HG02852 (cell line): Measurements from ENCODE around the gene VPS50.
"Not testable (repeated sequence)": the region's sequence is repeated elsewhere in the genome, so short reads cannot be mapped to it uniquely, and the experiment has no call there.

ENCODE experiments used
- ATAC-seq: cut with Tn5 transposase; IDR thresholded peaks from one replicate; pipeline ENCODE4 v1.9.1; 2021; ENCODE audit warnings: mild to moderate bottlenecking, moderate library complexity; ENCODE audit not compliant: unreplicated experiment

VPS50 gene

GRCh38 chr7:93239824-93240223, 7.7 kb downstream of the VPS50 start:
- ATAC-seq = no peak

- no peak for ATAC-seq
Observed at GRCh38 chr7:93242106-93242505, 9.9 kb downstream of the VPS50 start.

GRCh38 chr7:93245525-93246432, 13.6 kb downstream of the VPS50 start:
- no peak for ATAC-seq

- ATAC-seq = no peak
Observed at GRCh38 chr7:93249491-93250148, 17.5 kb downstream of the VPS50 start.

- ATAC-seq = no peak
Observed at GRCh38 chr7:93258661-93259060, 26.5 kb downstream of the VPS50 start.

- ATAC-seq = no peak
Observed at GRCh38 chr7:93262535-93262934, 30.4 kb downstream of the VPS50 start.

GRCh38 chr7:93265220-93265619, 33.1 kb downstream of the VPS50 start:
- no peak for ATAC-seq

- ATAC-seq = no peak
Observed at GRCh38 chr7:93279541-93279940, 47.4 kb downstream of the VPS50 start.

GRCh38 chr7:93284908-93285307, 52.7 kb downstream of the VPS50 start:
- no peak for ATAC-seq

GRCh38 chr7:93293229-93293628, 61.1 kb downstream of the VPS50 start:
- no peak for ATAC-seq

- ATAC-seq = no peak
Observed at GRCh38 chr7:93298206-93298605, 66.0 kb downstream of the VPS50 start.

GRCh38 chr7:93298671-93299070, 66.5 kb downstream of the VPS50 start:
- no peak for ATAC-seq

GRCh38 chr7:93301736-93302135, 69.6 kb downstream of the VPS50 start:
- ATAC-seq = no peak

- no peak for ATAC-seq
Observed at GRCh38 chr7:93307131-93307660, 75.0 kb downstream of the VPS50 start.

- no peak for ATAC-seq
Observed at GRCh38 chr7:93307943-93308342, 75.8 kb downstream of the VPS50 start.

GRCh38 chr7:93310346-93310745, 78.2 kb downstream of the VPS50 start:
- no peak for ATAC-seq

GRCh38 chr7:93314449-93314848, 82.3 kb downstream of the VPS50 start:
- ATAC-seq = no peak

- no peak for ATAC-seq
Observed at GRCh38 chr7:93315896-93316295, 83.7 kb downstream of the VPS50 start.

- ATAC-seq = no peak
Observed at GRCh38 chr7:93316730-93317129, 84.6 kb downstream of the VPS50 start.

- no peak for ATAC-seq
Observed at GRCh38 chr7:93320887-93321286, 88.7 kb downstream of the VPS50 start.

GRCh38 chr7:93326291-93326690, 94.1 kb downstream of the VPS50 start:
- ATAC-seq = not testable (repeated sequence)
